NCI-H510A treated with DMSO at 0.1 percent for 48 hours (cell line): ENCODE measurements around the gene DLG2.
"Not testable (repeated sequence)": the region's sequence is repeated elsewhere in the genome, so short reads cannot be mapped to it uniquely, and the experiment has no call there.

Source experiments
- DNase-seq: peaks from one replicate; lab custom pipeline; 2025; lab: John Stamatoyannopoulos, UW

Gene DLG2

DNA sequence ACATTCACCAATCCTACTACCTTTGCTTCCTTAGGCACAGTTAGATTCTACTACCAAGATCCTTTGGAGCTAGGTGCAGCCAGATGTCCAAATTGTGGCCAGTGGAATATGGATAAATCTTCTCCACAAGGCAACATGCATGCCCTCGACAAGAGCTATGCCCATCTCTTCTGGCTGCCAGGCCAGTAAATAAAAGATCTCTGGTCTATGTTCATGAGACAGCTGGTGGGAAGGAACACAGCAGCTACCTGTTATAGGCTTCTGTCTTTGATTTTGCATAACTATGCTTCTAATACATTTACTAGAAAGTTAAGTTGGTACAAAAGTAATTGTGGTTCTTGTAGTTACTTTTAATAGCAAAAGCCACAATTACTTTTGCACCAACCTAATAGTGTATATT, 182.7 kb downstream of the DLG2 start:
- no peak for DNase-seq

DNA sequence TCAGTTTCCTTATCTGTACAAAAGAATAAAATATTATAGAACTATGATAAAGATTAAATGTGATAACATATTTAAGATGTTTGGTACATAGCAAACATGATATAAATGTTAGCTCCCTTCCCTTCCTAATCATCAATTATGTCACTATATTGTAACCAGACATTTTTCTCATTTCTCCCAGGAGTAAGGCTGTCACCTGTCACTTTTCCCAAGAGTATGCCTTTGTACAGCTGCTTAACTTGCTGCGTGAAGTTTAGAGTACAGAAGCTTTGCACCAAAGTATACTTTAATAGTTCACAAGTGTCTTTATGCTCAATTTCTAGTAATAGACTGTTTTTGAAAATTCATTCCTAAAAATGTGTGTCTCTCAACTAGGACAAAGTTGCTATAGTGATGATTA, 186.9 kb downstream of the DLG2 start:
- DNase-seq, result no peak

- no peak for DNase-seq
Observed at GRCh38 chr11:85438328-85438727, 188.8 kb downstream of the DLG2 start.

DNA sequence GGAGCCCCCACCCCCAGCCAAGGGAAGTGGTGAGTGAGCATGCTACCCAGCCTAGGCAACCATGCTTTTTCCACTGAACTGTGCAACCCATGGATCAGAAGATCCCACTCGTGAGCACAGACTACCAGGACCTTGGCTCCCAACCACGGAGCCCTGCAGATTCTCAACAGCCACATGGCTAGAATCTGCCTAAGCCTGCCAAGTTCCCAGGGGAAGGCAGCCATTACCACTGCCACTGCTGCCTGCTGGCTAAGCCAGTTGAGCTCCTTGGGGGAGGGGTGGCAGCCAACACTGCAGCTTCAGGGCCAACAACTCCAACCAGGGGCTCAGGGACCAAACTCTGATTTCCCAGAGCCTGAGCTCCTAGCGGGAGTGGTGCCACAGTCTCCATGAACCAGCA, 195.8 kb downstream of the DLG2 start:
- DNase-seq, result no peak

GRCh38 chr11:85423794-85424193, 203.3 kb downstream of the DLG2 start:
- no peak for DNase-seq

DNA sequence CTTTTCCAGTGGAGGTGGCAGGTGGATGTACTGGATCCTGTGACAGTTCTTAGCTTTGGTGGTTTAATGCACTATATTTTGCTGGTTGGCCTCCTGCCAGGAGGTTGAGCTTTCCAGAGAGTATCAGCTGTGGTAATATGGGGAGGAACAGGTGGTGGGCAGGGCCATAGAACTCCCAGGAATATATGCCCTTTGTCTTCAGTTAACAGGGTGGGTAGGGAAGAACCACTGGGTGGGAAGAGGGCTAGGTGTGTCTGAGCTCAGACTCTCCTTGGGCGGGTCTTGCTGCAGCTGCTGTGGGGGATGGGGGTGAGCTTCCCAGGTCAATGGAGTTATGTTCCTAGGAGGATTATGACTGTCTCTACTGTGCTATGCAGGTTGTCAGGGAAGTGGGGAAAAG, 203.8 kb downstream of the DLG2 start:
- peak; percentile 46 for DNase-seq

- DNase-seq, result no peak
Observed at GRCh38 chr11:85414175-85414574, 213.0 kb downstream of the DLG2 start.

DNA sequence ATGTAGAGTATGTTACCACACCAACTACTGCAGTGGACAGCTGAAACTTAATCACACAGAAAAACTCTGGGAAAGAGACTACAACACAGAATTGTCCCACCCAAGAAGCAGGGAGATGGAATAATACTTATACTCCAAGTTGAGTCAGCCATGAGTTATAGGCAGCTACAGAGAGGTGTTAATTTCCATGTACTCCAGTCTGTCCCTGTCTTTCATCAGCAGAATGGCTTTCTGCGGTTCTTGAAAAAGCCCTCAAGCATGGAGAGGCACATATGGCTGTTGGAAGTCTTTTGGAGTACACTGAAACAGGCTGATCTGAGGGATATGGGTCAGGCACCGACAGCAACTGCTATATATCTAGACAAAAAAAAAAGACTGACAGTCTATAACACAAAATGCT, 219.5 kb downstream of the DLG2 start:
- DNase-seq, result peak; percentile 89

- no peak for DNase-seq
Observed at GRCh38 chr11:85406841-85407240, 220.3 kb downstream of the DLG2 start.

- DNase-seq, result no peak
Observed at GRCh38 chr11:85406316-85406715, 220.8 kb downstream of the DLG2 start.

- peak; percentile 8 for DNase-seq
Observed at GRCh38 chr11:85395515-85396055, 231.6 kb downstream of the DLG2 start.

DNA sequence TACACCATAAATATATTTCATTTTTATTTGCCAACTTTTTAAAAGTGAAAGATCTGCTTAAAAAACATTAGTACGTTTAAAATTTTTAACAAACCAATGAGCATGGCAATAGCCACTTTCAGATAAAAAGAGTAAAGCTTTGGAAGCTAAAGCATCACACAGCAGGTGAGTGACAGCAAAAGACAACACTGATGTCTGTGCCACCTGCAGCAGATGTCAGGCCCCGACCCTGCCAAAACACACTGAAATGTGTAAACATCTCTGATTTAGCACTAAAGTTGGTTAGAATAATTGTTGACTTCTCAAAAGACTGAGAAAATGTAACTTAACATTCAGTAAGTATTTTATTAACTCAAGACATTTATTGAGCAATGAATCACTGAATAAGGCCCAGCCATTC, 232.9 kb downstream of the DLG2 start:
- no peak for DNase-seq

GRCh38 chr11:85391141-85391540, 236.0 kb downstream of the DLG2 start:
- DNase-seq, result no peak

DNA sequence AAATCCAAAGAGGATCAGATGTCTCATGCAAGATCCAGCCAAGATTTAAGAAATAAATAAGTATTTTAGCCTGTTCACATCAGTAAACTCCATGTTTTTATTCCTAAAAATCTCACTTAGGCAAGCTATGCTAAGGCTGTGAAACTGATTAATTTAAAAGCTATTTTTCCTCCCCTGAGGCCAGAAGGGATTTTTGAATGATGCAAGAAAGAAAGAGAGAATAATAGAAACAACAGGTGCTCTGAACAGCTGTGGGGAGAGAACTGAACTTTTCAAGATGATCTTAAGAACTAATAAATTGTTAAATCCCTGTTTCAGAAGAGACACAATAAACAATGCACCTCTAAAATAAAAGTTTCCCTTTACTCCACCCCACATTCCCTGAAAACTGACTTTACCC, 241.6 kb downstream of the DLG2 start:
- DNase-seq, result no peak

- DNase-seq, result no peak
Observed at GRCh38 chr11:85385111-85385510, 242.0 kb downstream of the DLG2 start.

GRCh38 chr11:85379066-85379465, 248.1 kb downstream of the DLG2 start:
- no peak for DNase-seq

DNA sequence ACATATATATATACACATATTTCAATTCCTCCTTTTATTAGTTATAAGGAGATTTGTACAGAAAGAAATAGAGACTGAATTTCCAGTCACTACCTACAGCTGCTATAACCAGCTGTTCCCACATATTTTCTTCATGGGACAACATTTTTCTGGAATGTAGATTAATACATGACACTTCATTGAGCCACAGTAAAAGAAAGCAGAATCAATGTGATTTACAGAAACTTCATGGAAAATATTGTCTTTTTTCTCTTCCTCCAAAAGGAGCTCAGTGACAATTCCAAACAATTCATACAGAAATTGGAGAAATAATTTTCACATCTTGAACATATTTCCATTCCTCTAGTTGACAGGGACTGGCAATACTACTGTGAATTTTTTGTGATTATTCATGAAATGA, 249.2 kb downstream of the DLG2 start:
- DNase-seq, result no peak

- DNase-seq, result peak; percentile 53
Observed at GRCh38 chr11:85359859-85360258, 267.3 kb downstream of the DLG2 start.

DNA sequence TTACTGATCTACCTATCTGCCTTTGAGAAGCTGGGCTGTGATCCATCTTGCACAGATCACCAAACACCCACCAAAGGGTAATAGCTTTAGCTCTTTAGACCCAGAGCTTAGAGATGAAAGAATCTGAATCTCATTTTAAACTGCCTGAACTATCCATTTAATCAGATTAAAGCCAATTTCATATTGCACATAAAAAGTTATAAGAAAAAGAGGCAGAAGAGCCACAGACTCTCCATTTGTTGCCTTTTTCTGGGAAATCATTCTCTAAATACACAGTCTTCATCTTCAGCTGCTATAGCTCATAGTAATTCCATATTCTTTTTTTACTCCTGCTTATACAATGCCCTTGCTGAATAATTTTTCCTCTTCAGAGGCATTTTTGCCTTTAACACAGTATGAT, 271.2 kb downstream of the DLG2 start:
- DNase-seq, result no peak

DNA sequence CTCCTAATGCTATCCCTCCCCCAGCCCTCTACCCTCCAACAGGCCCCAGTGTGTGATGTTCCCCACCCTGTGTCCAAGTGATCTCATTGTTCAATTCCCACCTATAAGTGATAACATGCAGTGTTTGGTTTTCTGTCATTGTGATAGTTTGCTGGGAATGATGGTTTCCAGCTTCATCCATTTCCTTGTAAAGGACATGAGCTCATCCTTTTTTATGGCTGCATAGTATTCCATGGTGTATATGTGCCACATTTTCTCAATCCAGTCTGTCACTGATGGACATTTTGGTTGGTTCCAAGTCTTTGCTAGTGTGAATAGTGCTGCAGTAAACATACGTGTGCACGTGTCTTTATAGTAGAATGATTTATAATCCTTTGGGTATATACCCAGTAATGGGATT, 277.6 kb downstream of the DLG2 start:
- not testable (repeated sequence) for DNase-seq

- DNase-seq, result no peak
Observed at GRCh38 chr11:85348945-85349344, 278.2 kb downstream of the DLG2 start.

DNA sequence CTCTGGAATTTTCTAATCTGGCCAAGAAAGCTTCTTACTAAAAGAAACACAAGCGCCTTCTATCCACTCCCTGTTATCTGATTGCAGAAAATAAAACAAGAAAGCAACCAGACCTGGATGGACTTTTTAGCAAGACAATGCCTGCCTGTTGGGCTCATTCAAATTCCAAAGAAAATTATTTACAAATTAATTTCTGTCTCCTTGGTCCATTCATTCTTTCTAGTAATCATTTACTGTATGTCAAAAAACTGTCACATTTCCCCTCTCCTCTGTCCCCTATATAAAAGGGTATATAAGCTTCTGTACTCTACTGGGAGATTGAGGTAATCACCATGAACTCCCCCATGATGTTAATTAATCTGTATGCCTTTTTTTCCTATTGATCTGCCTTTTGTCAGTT, 279.9 kb downstream of the DLG2 start:
- no peak for DNase-seq

- DNase-seq, result no peak
Observed at GRCh38 chr11:85346484-85346883, 280.7 kb downstream of the DLG2 start.

DNA sequence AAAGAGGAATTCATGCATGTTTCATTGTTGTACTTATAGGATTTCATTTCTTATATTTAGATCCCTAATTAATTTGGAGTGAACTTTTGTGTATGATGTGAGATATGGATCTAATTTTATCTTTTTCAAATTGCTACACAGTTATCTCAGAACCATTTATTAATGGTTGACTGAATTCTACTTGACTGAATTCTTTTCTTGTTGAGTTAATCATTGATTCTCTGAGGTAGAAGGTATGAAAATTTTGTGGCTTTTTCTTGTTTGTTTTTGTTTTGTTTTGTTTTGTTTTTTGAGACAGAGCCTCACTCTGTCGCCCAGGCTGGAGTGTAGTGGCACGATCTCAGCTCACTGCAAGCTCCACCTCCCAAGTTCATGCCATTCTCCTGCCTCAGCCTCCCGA, 286.3 kb downstream of the DLG2 start:
- not testable (repeated sequence) for DNase-seq

DNA sequence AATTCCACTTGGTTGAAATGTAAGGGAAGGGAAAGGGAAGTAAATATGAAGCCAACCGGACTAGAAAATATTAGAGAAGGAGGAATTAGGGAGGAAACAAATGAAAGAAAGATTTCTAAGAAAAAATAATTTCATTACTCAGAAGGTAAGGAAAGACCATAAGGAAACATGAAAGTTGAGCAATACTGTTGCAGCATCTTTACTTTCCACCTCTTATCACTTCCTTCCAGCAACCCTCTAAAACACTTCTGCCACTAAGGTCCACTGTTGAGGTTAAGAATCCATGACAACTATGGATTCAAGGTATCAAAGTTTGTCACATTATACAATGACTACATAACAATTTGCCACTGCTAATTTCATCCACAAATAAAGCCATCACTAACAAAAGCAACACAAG, 308.6 kb downstream of the DLG2 start:
- DNase-seq, result no peak
